ENCODE measurements around the gene HBG1. TPM values are rescaled to one million over a fixed set of nuclear protein-coding genes. Genes with fewer than 3 reads are reported as not detected.

The HBG1 gene
- total and polyA plus RNA-seq, 2 of the 4 experiments (the other 2 are of a cell fraction): not detected

DNA sequence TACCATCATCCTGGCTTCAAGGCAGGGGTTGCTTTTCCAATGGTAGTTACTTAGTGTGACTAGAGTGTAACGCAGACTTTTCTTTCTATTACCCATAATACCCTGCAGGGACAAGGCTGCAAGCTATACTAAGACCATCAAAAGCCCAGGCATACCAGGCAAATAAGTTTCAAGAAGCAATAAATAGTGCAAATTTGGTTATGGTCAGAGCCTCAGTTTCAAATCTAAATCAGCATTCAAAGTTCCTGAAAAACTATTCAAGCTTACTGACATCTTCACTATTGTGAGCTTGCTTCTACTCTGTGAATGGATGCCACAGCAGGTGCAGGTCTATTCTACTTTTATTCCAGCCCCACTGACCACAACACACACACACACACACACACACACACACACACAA is 20.3 kb downstream of the HBG1 start:
- Histone ChIP-seq H4K20me1 (ENCODE audit: insufficient read depth, low read length) (no peaks in the 10 kb centered on the region), H3K14ac (replicated peaks; ENCODE audit: low read depth, low read length) (no peak overlapping the region), H3K36me3 (ENCODE audit: control insufficient read depth, insufficient read depth, low read length) (no peaks in the 10 kb centered on the region), H3K9me3 (ENCODE audit: control insufficient read depth, insufficient read depth, low read length) (no peaks in the 10 kb centered on the region), H4K8ac (ENCODE audit: low read depth in 2 of 2, low read length in 2 of 2) (no peak overlapping the region), H3K79me1 (ENCODE audit: low read depth in 1 of 2, low read length in 2 of 2) (no peaks in the 10 kb centered on the region), H3K23ac (ENCODE audit: low read depth, low read length) (no peak overlapping the region), H4K5ac (ENCODE audit: low read depth, low read length) (peak overlapping the region; percentile 42; the same call in 1 of the 2 replicates), H2AK9ac (replicated peaks; ENCODE audit: low read depth, low read length, poor library complexity) (no peak overlapping the region), H2BK20ac (ENCODE audit: low read depth, low read length) (peak overlapping the region; percentile 20; the same call in 1 of the 2 replicates), H2AFZ (replicated peaks; ENCODE audit: low read length, poor library complexity) (no peak overlapping the region), H3K9ac (ENCODE audit: low read depth, low read length) (no peak overlapping the region), H3K4ac (ENCODE audit: low read depth, low read length) (no peak overlapping the region), H2BK5ac (ENCODE audit: low read depth, low read length, poor library complexity, severe bottlenecking) (peak overlapping the region; percentile 55), H3K18ac (ENCODE audit: low read depth, low read length) (peak overlapping the region; percentile 57; the same call in 1 of the 2 replicates), H3K4me3 (ENCODE audit: insufficient read depth, low read depth, low read length) (no peak overlapping the region), H3K4me2 (ENCODE audit: low read depth, low read length) (no peak overlapping the region), H3K4me1 (ENCODE audit: control insufficient read depth, insufficient read depth, low read length) (peaks cover 3% of the 10 kb centered on the region), H3K27me3 (ENCODE audit: control insufficient read depth, insufficient read depth, low read length) (no peaks in the 10 kb centered on the region), H2BK120ac (ENCODE audit: low read depth, low read length) (no peak overlapping the region), H3K56ac (ENCODE audit: extremely low read depth, insufficient read depth, low read length) (no peak overlapping the region), H4K91ac (ENCODE audit: insufficient read depth, low read depth, low read length) (no peak overlapping the region), H2BK15ac (ENCODE audit: low read depth, low read length) (no peak overlapping the region), H3K27ac (ENCODE audit: insufficient read depth, low read length) (no peak overlapping the region), H3K9me1 (ENCODE audit: insufficient read depth, low read length) (peaks cover 5% of the 10 kb centered on the region; the same call in 1 of the 2 replicates), H2AK5ac (ENCODE audit: low read depth, low read length) (no peak overlapping the region)
- POLR2A ChIA-PET (ENCODE audit: unreplicated experiment): no interaction called here
- BruUV-seq (replicated peaks): no TSS peak
- CTCF ChIA-PET: no interaction called here
- TF ChIP-seq CEBPB (IDR thresholded peaks at IDR 0.05; ENCODE audit: low read depth, low read length): no peak
- TF ChIP-seq, protein P1, sequence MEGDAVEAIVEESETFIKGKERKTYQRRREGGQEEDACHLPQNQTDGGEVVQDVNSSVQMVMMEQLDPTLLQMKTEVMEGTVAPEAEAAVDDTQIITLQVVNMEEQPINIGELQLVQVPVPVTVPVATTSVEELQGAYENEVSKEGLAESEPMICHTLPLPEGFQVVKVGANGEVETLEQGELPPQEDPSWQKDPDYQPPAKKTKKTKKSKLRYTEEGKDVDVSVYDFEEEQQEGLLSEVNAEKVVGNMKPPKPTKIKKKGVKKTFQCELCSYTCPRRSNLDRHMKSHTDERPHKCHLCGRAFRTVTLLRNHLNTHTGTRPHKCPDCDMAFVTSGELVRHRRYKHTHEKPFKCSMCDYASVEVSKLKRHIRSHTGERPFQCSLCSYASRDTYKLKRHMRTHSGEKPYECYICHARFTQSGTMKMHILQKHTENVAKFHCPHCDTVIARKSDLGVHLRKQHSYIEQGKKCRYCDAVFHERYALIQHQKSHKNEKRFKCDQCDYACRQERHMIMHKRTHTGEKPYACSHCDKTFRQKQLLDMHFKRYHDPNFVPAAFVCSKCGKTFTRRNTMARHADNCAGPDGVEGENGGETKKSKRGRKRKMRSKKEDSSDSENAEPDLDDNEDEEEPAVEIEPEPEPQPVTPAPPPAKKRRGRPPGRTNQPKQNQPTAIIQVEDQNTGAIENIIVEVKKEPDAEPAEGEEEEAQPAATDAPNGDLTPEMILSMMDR (conservative IDR thresholded peaks at IDR 0.05; ENCODE audit: low read depth, low read length): no peak
- WGBS, 2 experiments (ENCODE audit: extremely low coverage in 2 of 2, insufficient read length in 1 of 2): no CpG with 5 or more reads among the region's 1 CpG
- ATAC-seq (ENCODE audit: low read depth) (no peak), DNase-seq (no peak)
- intact Hi-C loops (cut with micrococcal nuclease): no loop called here
- in situ Hi-C loops (cut with MboI; ENCODE audit: low sequenced_read_pairs): no loop called here
- dilution Hi-C loops (cut with HindIII; ENCODE audit: low sequenced_read_pairs, unreplicated experiment): no loop called here
